Hepatocyte (in vitro differentiated cells): ENCODE measurements around the gene CNBP. TPM values are rescaled to one million over a fixed set of nuclear protein-coding genes. Genes with fewer than 3 reads are reported as not detected.

Experiments used
- DNase-seq: peaks from one replicate; pipeline ENCODE4 v3.0.0-alpha.2; 2016; ENCODE audit warnings: low spot score
- H2AFZ ChIP-seq: fragments of 200-600 bp; sonication (generic); 2 replicates; pipeline ENCODE4 v1.6.0; 2016; ENCODE audit warnings: antibody characterized with exemption, mild to moderate bottlenecking
- H3K27ac ChIP-seq: fragments of 200-600 bp; sonication (generic); 2 replicates; pipeline ENCODE4 v1.5.1; 2016; ENCODE audit warnings: mild to moderate bottlenecking
- H3K27me3 ChIP-seq: fragments of 200-600 bp; sonication (generic); 2 replicates; pipeline ENCODE4 v1.6.1; 2016
- H3K36me3 ChIP-seq: fragments of 200-600 bp; sonication (generic); replicated peaks from 2 replicates; pipeline ENCODE4 v1.5.1; 2016; ENCODE audit warnings: low read depth; ENCODE audit not compliant: insufficient read depth
- H3K4me1 ChIP-seq: fragments of 200-600 bp; sonication (generic); 2 replicates; pipeline ENCODE4 v1.5.1; 2016; ENCODE audit warnings: mild to moderate bottlenecking, moderate library complexity; ENCODE audit not compliant: insufficient read depth
- H3K4me2 ChIP-seq: fragments of 200-600 bp; sonication (generic); 2 replicates; pipeline ENCODE4 v1.6.0; 2016
- H3K4me3 ChIP-seq: fragments of 200-600 bp; sonication (generic); 2 replicates; pipeline ENCODE4 v1.5.1; 2016; ENCODE audit warnings: mild to moderate bottlenecking
- H3K79me2 ChIP-seq: fragments of 200-600 bp; sonication (generic); 2 replicates; pipeline ENCODE4 v1.6.0; 2017; ENCODE audit warnings: mild to moderate bottlenecking
- H3K9me2 ChIP-seq: fragments of 200-600 bp; sonication (generic); replicated peaks from 2 replicates; pipeline ENCODE4 v1.6.0; 2017; ENCODE audit warnings: mild to moderate bottlenecking; ENCODE audit not compliant: insufficient read depth
- H3K9me3 ChIP-seq: fragments of 200-600 bp; sonication (generic); 2 replicates; pipeline ENCODE4 v1.5.1; 2016; ENCODE audit warnings: low read depth, mild to moderate bottlenecking
- H4K20me1 ChIP-seq: fragments of 200-600 bp; sonication (generic); 2 replicates; pipeline ENCODE4 v1.6.0; 2016; ENCODE audit warnings: mild to moderate bottlenecking; ENCODE audit not compliant: insufficient read depth, poor library complexity, severe bottlenecking
- EZH2 ChIP-seq: fragments of 200-600 bp; sonication (generic); IDR thresholded peaks from 2 replicates; pipeline ENCODE4 v1.6.1; 2016; ENCODE audit warnings: antibody characterized with exemption, mild to moderate bottlenecking, borderline replicate concordance
- EZH2phosphoT487 ChIP-seq: fragments of 200-600 bp; sonication (generic); IDR thresholded peaks from one replicate; pipeline ENCODE4 v1.6.1; 2018; ENCODE audit warnings: antibody characterized with exemption, mild to moderate bottlenecking, low read depth, moderate library complexity; ENCODE audit not compliant: unreplicated experiment, severe bottlenecking
- WGBS: methylation state at CpG from one replicate; pipeline ENCODE4 v1.1.6; 2016; ENCODE audit warnings: low lambda C conversion rate; ENCODE audit errors: missing lambda C conversion rate; 5-methylcytosine and 5-hydroxymethylcytosine counted together
- polyA plus RNA-seq: library from polyadenylated mRNA; unstranded; fragments of >200 nt; fragmentation: Nextera tagmentation; extraction: Ambion mirVana; gene quantifications from 2 replicates; pipeline ENCODE4 v1.2.1, GENCODE V29; 2016
- total RNA-seq: library from RNA; depleted of rRNA; stranded (reverse); fragments of >200 nt; gene quantifications from 2 replicates; pipeline ENCODE4 v1.2.3, GENCODE V29; 2014
- TF ChIP-seq, protein P1 (sequence below): fragments of 200-600 bp; sonication (generic); IDR thresholded peaks from 2 replicates; pipeline ENCODE4 v1.5.1; 2016; ENCODE audit warnings: antibody characterized with exemption, mild to moderate bottlenecking; ENCODE audit not compliant: poor library complexity

The CNBP gene
- total RNA-seq (289 and 295 TPM in 2 replicates), polyA plus RNA-seq (308 and 316 TPM in 2 replicates)

GRCh38 chr3:129183569-129184395 is at the start of gene CNBP:
CNBP (minus strand) TSS chr3:129183896; CDS start chr3:129171757, 12,139 bp downstream.
- DNase-seq = peak; percentile 99

DNA sequence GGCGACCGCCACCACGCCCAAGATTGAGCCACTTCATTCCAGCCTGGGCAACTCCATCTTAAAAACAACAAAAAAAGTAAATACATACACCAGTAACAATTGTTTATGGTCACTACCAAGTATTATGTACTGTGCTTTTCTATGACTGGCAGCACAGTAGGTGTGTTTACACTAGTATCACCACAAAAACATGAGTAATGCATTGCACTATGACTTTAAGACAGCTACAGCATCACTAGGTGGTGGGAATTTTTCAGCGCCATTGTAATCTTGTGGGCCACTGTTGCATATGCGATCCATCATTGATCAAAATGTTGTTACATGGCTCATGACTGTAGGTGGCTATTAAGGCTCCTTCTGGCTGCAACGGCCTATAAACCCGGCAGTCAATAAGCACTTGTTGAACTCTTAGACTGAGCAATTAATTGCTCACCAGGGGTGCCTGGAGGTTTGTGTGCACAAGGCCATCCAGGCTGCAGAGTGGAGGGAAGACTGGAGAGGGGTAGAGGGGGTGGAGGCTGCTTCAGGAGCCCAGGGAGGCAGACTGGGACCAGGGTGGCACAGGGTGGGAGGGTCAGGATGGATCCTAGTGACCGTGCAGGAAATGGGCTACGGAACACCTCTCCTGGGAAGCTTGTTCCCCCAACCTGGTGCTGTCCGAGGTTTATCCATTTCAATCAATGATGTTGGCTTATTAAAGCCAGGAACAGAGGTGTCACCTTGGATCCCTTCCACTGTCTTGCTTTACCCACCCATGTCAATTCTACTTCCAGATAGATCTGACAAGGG is 47.8 kb upstream of the CNBP start:
- Histone ChIP-seq H3K27me3 (no peaks in the 10 kb centered on the region), H2AFZ (no peak overlapping the region), H3K4me1 (no peaks in the 10 kb centered on the region), H4K20me1 (no peaks in the 10 kb centered on the region), H3K36me3 (no peaks in the 10 kb centered on the region), H3K79me2 (no peaks in the 10 kb centered on the region), H3K4me2 (no peak overlapping the region), H3K27ac (no peak overlapping the region), H3K9me3 (no peaks in the 10 kb centered on the region), H3K4me3 (no peak overlapping the region), H3K9me2 (no peaks in the 10 kb centered on the region)
- no peak for DNase-seq
- WGBS = 79% methylated on average over 10 of the region's 10 CpGs
- no peak for TF ChIP-seq EZH2phosphoT487
- TF ChIP-seq EZH2 = no peak

More at GRCh38 chr3:129183569-129184395, at the start of gene CNBP:
- no peaks in the 10 kb centered on the region for H3K9me2 ChIP-seq
- H2AFZ ChIP-seq = peak within 1 kb of the TSS; percentile 72
- 1% methylated on average over 59 of the region's 83 CpGs for WGBS
- H3K4me2 ChIP-seq = peak within 1 kb of the TSS; percentile 84
- no peaks in the 10 kb centered on the region for H3K27me3 ChIP-seq
- H4K20me1 ChIP-seq = peaks cover 42% of the 10 kb centered on the region
- H3K9me3 ChIP-seq = no peaks in the 10 kb centered on the region
- H3K4me3 ChIP-seq = peak within 1 kb of the TSS; percentile 95
- TF ChIP-seq EZH2phosphoT487 (no peak), EZH2 (no peak)
- TF ChIP-seq, protein P1, sequence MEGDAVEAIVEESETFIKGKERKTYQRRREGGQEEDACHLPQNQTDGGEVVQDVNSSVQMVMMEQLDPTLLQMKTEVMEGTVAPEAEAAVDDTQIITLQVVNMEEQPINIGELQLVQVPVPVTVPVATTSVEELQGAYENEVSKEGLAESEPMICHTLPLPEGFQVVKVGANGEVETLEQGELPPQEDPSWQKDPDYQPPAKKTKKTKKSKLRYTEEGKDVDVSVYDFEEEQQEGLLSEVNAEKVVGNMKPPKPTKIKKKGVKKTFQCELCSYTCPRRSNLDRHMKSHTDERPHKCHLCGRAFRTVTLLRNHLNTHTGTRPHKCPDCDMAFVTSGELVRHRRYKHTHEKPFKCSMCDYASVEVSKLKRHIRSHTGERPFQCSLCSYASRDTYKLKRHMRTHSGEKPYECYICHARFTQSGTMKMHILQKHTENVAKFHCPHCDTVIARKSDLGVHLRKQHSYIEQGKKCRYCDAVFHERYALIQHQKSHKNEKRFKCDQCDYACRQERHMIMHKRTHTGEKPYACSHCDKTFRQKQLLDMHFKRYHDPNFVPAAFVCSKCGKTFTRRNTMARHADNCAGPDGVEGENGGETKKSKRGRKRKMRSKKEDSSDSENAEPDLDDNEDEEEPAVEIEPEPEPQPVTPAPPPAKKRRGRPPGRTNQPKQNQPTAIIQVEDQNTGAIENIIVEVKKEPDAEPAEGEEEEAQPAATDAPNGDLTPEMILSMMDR = no peak
- H3K79me2 ChIP-seq = peaks cover 71% of the 10 kb centered on the region
- peak within 1 kb of the TSS; percentile 99 for H3K27ac ChIP-seq
- H3K36me3 ChIP-seq = no peaks in the 10 kb centered on the region
- H3K4me1 ChIP-seq = peaks cover 27% of the 10 kb centered on the region

GRCh38 chr3:129230311-129231019 is 46.8 kb upstream of the CNBP start:
- DNase-seq = no peak
- TF ChIP-seq, protein P1 = no peak
- TF ChIP-seq EZH2phosphoT487 = no peak
- TF ChIP-seq EZH2 = no peak
- H3K27ac ChIP-seq = no peak overlapping the region
- H3K9me3 ChIP-seq = no peaks in the 10 kb centered on the region
- WGBS = 71% methylated on average over 7 of the region's 7 CpGs
- H3K27me3 ChIP-seq = no peaks in the 10 kb centered on the region
- no peak overlapping the region for H3K4me2 ChIP-seq
- no peaks in the 10 kb centered on the region for H3K9me2 ChIP-seq
- H3K4me3 ChIP-seq = no peak overlapping the region
- H3K4me1 ChIP-seq = peaks cover 4% of the 10 kb centered on the region
- H4K20me1 ChIP-seq = no peaks in the 10 kb centered on the region
- no peaks in the 10 kb centered on the region for H3K79me2 ChIP-seq
- no peak overlapping the region for H2AFZ ChIP-seq
- no peaks in the 10 kb centered on the region for H3K36me3 ChIP-seq
